Loucy (cell line): ENCODE measurements around the gene FGF8.

Experiments
- CTCF ChIP-seq: fragments of 200-600 bp; sonication (generic); conservative IDR thresholded peaks from 2 replicates; pipeline ENCODE4 v1.5.1; 2014; ENCODE audit warnings: mild to moderate bottlenecking, antibody characterized with exemption, low read length
- EZH2phosphoT487 ChIP-seq: fragments of 200-600 bp; IDR thresholded peaks from 2 replicates; pipeline ENCODE4 v1.6.1; 2018; ENCODE audit warnings: antibody characterized with exemption, mild to moderate bottlenecking, moderate library complexity, borderline replicate concordance

GRCh38 chr10:101763141-101763846 is 12.6 kb downstream of the FGF8 start:
- no peak for TF ChIP-seq CTCF
- TF ChIP-seq EZH2phosphoT487, result no peak
